Measurements from ENCODE around the gene TOM1.

GRCh38 chr22:35384527-35384926, 84.8 kb downstream of the TOM1 start:
- TF ChIP-seq, protein P1, sequence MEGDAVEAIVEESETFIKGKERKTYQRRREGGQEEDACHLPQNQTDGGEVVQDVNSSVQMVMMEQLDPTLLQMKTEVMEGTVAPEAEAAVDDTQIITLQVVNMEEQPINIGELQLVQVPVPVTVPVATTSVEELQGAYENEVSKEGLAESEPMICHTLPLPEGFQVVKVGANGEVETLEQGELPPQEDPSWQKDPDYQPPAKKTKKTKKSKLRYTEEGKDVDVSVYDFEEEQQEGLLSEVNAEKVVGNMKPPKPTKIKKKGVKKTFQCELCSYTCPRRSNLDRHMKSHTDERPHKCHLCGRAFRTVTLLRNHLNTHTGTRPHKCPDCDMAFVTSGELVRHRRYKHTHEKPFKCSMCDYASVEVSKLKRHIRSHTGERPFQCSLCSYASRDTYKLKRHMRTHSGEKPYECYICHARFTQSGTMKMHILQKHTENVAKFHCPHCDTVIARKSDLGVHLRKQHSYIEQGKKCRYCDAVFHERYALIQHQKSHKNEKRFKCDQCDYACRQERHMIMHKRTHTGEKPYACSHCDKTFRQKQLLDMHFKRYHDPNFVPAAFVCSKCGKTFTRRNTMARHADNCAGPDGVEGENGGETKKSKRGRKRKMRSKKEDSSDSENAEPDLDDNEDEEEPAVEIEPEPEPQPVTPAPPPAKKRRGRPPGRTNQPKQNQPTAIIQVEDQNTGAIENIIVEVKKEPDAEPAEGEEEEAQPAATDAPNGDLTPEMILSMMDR (IDR thresholded peaks at IDR 0.05), result no peak
- peak in 1 of 2 donors; percentile 13 for TF ChIP-seq POLR2A (IDR thresholded peaks at IDR 0.05)

Measured in Peyer's patch (tissue), 4 donors.